SK-N-MC (cell line): ENCODE measurements around the gene TUBA1B.
A peak's percentile ranks its signal among the peaks of the same experiment; 100 is the strongest.

Source experiments
- DNase-seq: peaks from one replicate; pipeline ENCODE4 v3.0.0-alpha.2; 2011; ENCODE audit warnings: low read depth, low spot score
- H3K27ac ChIP-seq: fragments of 200-600 bp; sonication (generic); 2 replicates; pipeline ENCODE4 v1.5.1; 2016; ENCODE audit warnings: mixed run types
- H3K36me3 ChIP-seq: fragments of 200-600 bp; sonication (generic); 2 replicates; pipeline ENCODE4 v1.6.1; 2017; ENCODE audit warnings: antibody characterized with exemption, low read length, mixed read lengths; ENCODE audit not compliant: insufficient read depth
- H3K4me3 ChIP-seq: fragments of 200-600 bp; sonication (generic); 2 replicates; pipeline ENCODE4 v1.5.1; 2016
- H3K9ac ChIP-seq: fragments of 200-600 bp; sonication (generic); 2 replicates; pipeline ENCODE4 v1.8.0; 2017; ENCODE audit warnings: mixed run types, mixed read lengths; ENCODE audit not compliant: insufficient read length
- H3K9me3 ChIP-seq: fragments of 200-600 bp; sonication (generic); 2 replicates; pipeline ENCODE4 v1.6.1; 2017; ENCODE audit warnings: low read depth, mild to moderate bottlenecking, antibody characterized with exemption, low read length, moderate library complexity, mixed read lengths
- EZH2 ChIP-seq: fragments of 200-600 bp; sonication (generic); IDR thresholded peaks from one replicate; pipeline ENCODE4 v1.6.1; 2017; ENCODE audit warnings: antibody characterized with exemption
- FOXP2 ChIP-seq: optimal IDR thresholded peaks from 2 replicates; pipeline ENCODE3; 2011; ENCODE audit warnings: mild to moderate bottlenecking, moderate library complexity; ENCODE audit not compliant: insufficient read depth; ENCODE audit errors: extremely low read length, control extremely low read depth
- POLR2AphosphoS5 ChIP-seq: IDR thresholded peaks from 2 replicates; pipeline ENCODE4 v1.6.1; 2012; ENCODE audit warnings: mild to moderate bottlenecking, low read depth, low read length, borderline replicate concordance

The TUBA1B gene

DNA sequence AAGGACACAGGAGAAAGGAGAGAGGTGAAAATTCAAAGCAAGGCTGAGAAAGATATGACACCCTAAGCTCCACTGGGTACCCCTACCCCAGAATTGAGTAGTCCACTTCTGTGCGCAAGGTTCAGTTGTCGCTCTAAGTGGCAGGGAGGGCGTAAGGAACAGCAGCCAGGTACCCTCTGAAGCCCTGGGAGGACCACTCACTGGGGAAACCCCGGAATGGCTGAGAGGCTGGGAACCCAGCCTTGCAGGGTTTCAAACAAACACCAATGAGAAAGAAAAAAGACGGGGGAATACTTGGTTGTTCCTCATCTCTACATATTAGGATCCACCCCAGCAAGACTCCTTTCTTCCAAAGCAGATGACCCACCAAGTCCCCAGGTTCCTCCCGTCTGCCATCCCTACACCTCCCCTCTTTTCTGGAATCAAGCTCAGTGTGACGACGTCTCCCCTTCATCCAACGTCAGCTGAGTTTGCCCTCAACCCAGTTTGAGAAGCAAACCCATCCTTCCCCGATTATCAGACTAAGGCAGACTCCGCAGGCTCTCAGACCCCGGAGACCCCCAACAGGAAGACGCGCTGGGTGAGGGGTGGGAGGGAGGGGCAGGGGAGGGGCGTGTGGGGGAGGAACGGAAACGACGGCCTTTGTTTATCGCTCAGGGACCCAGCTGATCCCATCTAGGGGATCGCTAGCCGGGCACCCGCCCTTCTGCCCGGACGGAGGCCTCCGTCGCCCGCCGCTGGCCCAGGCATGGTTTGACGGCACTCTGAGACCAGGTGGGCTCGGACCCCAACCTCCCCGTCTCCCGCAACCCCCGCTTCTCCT, 21.3 kb downstream of the TUBA1B start:
- peak overlapping the region; percentile 99 for H3K4me3 ChIP-seq
- no peak for DNase-seq
- TF ChIP-seq FOXP2 (no peak), POLR2AphosphoS5 (no peak), EZH2 (no peak)
- H3K27ac ChIP-seq: peak overlapping the region; percentile 42; the same call in 1 of the 2 replicates
- H3K36me3 ChIP-seq: peaks cover 6% of the 10 kb centered on the region; the same call in 1 of the 2 replicates
- H3K9ac ChIP-seq: peak overlapping the region; percentile 97
- H3K9me3 ChIP-seq: no peaks in the 10 kb centered on the region

DNA sequence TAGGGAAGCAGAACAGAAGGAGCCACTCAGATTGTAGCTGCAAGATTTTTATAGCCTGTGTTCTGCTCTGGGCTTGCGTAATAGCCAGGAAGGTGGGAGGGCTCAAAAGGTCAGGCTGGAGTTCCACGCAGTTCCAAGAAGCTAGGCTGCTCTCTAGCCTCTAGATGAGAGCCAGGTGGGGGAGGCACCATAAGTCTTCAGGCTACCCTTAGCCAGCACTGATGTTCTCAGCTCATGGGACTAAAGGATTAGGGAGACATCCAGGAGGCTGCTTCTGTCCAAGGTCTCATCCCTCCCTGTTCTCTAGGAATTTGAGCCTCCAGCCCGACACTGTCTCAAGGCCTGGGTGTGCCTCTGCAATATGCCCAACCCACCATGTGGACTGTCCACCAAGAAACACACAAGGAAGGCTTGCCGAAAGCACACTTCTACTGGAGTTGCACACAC, 22.2 kb downstream of the TUBA1B start:
- Histone ChIP-seq H3K4me3 (peak overlapping the region; percentile 99), H3K9ac (no peak overlapping the region), H3K9me3 (no peaks in the 10 kb centered on the region), H3K27ac (no peak overlapping the region), H3K36me3 (peaks cover 9% of the 10 kb centered on the region; the same call in 1 of the 2 replicates)
- DNase-seq: no peak
- TF ChIP-seq POLR2AphosphoS5: no peak
- TF ChIP-seq EZH2: no peak
- no peak for TF ChIP-seq FOXP2

DNA sequence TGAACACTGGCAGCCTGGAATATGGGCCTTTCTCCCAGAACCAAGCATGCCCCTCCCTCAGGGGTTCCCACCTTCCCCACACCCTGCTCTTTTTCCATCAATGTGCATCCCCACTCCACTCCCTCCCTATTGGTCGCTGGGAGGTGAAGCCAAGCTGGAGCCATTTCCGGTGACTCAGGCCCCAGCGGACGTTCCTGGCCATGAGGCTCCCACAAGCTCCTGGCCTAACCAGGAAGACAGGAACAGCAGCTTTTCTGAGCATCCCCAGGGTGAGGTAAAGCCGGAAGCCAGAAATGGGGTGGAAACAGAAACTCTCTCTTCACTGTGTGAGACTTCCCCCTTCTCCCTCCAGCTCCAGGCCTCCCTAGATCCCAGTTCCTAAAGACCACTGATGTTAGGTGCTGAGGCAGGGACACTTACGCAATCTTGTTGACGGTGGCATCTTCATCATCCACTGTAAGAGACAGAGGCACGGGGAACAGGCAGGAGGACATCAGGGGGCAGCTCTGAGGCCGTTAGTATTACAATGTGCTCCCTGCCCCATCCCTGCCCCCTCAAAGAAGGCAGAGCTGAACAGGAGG, 25.6 kb downstream of the TUBA1B start:
- H3K9ac ChIP-seq: no peak overlapping the region
- peaks cover 31% of the 10 kb centered on the region; the same call in 1 of the 2 replicates for H3K36me3 ChIP-seq
- DNase-seq: no peak
- H3K9me3 ChIP-seq: no peaks in the 10 kb centered on the region
- no peak for TF ChIP-seq FOXP2
- no peak for TF ChIP-seq EZH2
- H3K4me3 ChIP-seq: no peak overlapping the region
- no peak overlapping the region for H3K27ac ChIP-seq

DNA sequence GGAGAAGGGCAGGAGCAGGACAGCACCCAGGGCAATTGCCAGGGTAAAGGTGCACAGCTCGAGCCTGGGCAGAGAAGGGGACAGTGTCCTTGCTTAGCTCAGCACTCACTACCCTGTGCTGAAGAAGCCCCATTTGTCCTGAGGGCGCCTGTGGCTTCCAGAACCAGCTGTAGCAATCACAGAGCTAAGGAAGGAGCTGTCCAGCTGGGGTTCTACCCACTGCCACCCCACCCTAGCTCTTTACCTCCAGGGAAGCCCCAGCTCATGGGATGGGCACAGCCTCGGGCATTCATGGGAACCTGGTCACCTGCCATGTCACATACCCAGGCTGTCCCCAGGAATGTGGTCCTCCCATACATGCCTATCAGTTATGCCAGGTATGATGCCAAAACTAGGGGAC, 26.4 kb downstream of the TUBA1B start:
- H3K27ac ChIP-seq: no peak overlapping the region
- H3K9me3 ChIP-seq: no peaks in the 10 kb centered on the region
- peaks cover 37% of the 10 kb centered on the region; the same call in 1 of the 2 replicates for H3K36me3 ChIP-seq
- no peak overlapping the region for H3K4me3 ChIP-seq
- H3K9ac ChIP-seq: no peak overlapping the region
- TF ChIP-seq EZH2 (no peak), POLR2AphosphoS5 (no peak), FOXP2 (no peak)
- DNase-seq: no peak

DNA sequence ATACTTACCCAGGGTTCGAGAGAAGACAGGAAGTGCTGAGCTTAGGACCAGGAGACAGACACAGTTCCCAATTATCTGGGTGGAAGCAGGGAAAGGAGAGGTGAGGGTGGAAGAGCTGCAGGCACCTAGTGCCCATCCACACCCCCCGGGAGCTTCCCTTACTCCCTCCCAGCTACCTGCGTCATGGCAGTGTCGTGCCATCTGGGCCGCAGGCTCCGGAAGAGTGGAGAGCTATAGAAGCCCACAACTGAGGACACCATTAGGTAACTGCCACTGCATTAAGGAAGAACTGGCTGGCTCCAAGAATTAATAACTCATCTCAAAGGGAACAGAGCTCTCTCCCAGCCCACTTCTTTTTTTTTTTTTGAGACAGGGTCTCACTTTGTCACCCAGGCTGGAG, 30.8 kb downstream of the TUBA1B start:
- no peak for TF ChIP-seq POLR2AphosphoS5
- no peak for TF ChIP-seq FOXP2
- TF ChIP-seq EZH2: no peak
- H3K9ac ChIP-seq: no peak overlapping the region
- H3K9me3 ChIP-seq: no peaks in the 10 kb centered on the region
- no peak overlapping the region for H3K4me3 ChIP-seq
- peaks cover 33% of the 10 kb centered on the region; the same call in 1 of the 2 replicates for H3K36me3 ChIP-seq
- H3K27ac ChIP-seq: no peak overlapping the region
- no peak for DNase-seq

DNA sequence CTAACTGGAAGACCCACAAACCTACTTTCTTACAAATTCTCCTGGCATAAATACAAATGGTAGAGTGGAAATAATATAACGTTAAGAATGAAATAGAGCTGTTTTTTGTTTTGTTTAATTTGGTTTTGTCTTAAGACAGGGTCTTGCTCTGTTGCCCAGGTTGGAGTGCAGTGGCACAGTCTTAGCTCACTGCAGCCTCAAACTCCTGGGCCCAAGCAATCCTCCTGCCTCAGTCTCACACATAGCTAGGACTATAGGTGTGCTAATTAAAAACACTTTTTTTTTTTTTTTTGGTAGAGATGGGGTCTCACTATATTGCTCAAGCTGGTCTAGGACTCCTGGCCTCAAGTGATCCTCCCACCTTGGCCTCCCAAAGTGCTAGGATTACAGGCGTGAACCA, 32.5 kb downstream of the TUBA1B start:
- Histone ChIP-seq H3K9me3 (no peaks in the 10 kb centered on the region), H3K9ac (no peak overlapping the region), H3K4me3 (no peak overlapping the region), H3K27ac (no peak overlapping the region), H3K36me3 (peaks cover 26% of the 10 kb centered on the region; the same call in 1 of the 2 replicates)
- TF ChIP-seq POLR2AphosphoS5 (no peak), FOXP2 (no peak), EZH2 (no peak)
- no peak for DNase-seq

DNA sequence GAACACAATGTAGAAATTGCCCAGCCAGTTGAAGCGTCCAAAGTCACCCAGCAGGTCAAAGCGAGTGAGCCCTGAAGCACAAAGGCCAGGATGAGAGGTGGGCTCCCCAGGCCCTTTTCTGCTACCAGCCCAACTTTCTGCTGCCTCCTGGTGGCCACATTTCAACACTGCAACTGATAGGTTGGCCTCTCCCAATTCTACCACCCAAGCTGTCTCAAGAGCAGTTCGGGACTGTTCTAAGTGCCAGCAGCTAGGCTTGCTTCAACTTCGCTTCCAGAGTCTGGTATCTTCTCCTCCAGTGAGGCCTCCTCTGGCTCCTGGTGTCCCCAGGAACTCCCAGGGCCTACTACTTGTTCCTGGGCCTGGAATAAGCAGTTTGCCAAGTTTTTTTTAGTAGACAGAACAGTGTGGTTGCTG, 33.2 kb downstream of the TUBA1B start:
- TF ChIP-seq EZH2 (no peak), POLR2AphosphoS5 (no peak)
- Histone ChIP-seq H3K9ac (no peak overlapping the region), H3K36me3 (peaks cover 25% of the 10 kb centered on the region; the same call in 1 of the 2 replicates), H3K4me3 (no peak overlapping the region), H3K27ac (no peak overlapping the region), H3K9me3 (no peaks in the 10 kb centered on the region)
- no peak for DNase-seq

DNA sequence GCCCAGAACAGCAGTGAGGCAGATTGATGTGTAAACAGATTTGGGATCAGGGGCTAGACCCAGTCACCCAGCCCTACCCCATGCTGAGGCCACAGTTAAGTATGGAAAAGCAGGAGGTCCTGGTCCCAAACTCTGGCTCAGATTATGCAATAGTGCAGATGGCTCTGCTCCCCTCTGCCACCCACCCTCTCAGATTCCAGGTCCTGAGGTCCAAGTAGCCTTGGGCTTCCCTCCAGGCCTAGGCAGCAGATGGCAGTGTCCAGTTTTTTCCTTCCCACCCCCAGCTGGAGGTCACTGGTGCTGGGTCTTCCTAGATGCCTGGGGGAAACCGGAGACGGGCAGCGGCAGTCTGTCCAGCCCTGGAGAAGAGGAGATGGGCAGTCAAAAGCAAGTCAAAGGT, 33.8 kb downstream of the TUBA1B start:
- TF ChIP-seq FOXP2 (no peak), POLR2AphosphoS5 (no peak), EZH2 (no peak)
- no peak overlapping the region for H3K27ac ChIP-seq
- H3K9me3 ChIP-seq: no peaks in the 10 kb centered on the region
- H3K9ac ChIP-seq: no peak overlapping the region
- no peak for DNase-seq
- no peak overlapping the region for H3K4me3 ChIP-seq
- H3K36me3 ChIP-seq: peaks cover 19% of the 10 kb centered on the region; the same call in 1 of the 2 replicates
